Ascending aorta (tissue), 2 donors: ENCODE data around the gene SENP1. TPM values are rescaled to one million over a fixed set of nuclear protein-coding genes. Genes with fewer than 3 reads are reported as not detected.

ENCODE experiments used
- DNase-seq, 2 donors: peaks; one replicate each; pipeline ENCODE4 v3.0.0-alpha.2; 2019; ENCODE audit warnings: low spot score in 2 of 2
- H3K27ac ChIP-seq, 2 donors: fragments of 200-600 bp; sonication (generic); one replicate each; pipeline ENCODE4 v1.5.1; 2016 to 2017; ENCODE audit warnings: mild to moderate bottlenecking in 1 of 2
- H3K27me3 ChIP-seq: fragments of 200-600 bp; sonication (generic); one replicate; pipeline ENCODE4 v1.5.1; 2017
- H3K36me3 ChIP-seq, 2 donors: fragments of 200-600 bp; sonication (generic); one replicate each; pipeline ENCODE4 v1.5.1; 2016
- H3K4me1 ChIP-seq, 2 donors: fragments of 200-600 bp; sonication (generic); one replicate each; pipeline ENCODE4 v1.5.1; 2016 to 2017; ENCODE audit warnings: mild to moderate bottlenecking in 1 of 2
- H3K4me3 ChIP-seq, 2 donors: fragments of 200-600 bp; sonication (generic); one replicate each; pipeline ENCODE4 v1.5.1; 2016 to 2017; ENCODE audit warnings: mild to moderate bottlenecking in 1 of 2
- H3K9me3 ChIP-seq, 2 donors: fragments of 200-600 bp; sonication (generic); one replicate each; pipeline ENCODE4 v1.5.1; 2016
- intact Hi-C: fragments of 100-400 bp; cut with DNase I; formaldehyde crosslinking; loops from one replicate; pipeline ENCODE4 v1.15.1; 2023
- total RNA-seq: library from RNA; depleted of rRNA; stranded (reverse); fragments of >200 nt; gene quantifications from one replicate; pipeline ENCODE4 v1.1.0, GENCODE V29; 2016
- TF ChIP-seq, protein P1 (sequence below), 3 experiments: fragments of 200-600 bp in 2 of 3; fragments of 450-650 bp in 1 of 3; sonication (generic) in 2 of 3; IDR thresholded peaks; one replicate each; pipeline ENCODE4 v1.5.1; 2016 to 2019; ENCODE audit warnings: antibody characterized with exemption in 3 of 3, mild to moderate bottlenecking in 1 of 3, moderate library complexity in 1 of 3

The SENP1 gene
- 11.3 TPM for total RNA-seq

DNA sequence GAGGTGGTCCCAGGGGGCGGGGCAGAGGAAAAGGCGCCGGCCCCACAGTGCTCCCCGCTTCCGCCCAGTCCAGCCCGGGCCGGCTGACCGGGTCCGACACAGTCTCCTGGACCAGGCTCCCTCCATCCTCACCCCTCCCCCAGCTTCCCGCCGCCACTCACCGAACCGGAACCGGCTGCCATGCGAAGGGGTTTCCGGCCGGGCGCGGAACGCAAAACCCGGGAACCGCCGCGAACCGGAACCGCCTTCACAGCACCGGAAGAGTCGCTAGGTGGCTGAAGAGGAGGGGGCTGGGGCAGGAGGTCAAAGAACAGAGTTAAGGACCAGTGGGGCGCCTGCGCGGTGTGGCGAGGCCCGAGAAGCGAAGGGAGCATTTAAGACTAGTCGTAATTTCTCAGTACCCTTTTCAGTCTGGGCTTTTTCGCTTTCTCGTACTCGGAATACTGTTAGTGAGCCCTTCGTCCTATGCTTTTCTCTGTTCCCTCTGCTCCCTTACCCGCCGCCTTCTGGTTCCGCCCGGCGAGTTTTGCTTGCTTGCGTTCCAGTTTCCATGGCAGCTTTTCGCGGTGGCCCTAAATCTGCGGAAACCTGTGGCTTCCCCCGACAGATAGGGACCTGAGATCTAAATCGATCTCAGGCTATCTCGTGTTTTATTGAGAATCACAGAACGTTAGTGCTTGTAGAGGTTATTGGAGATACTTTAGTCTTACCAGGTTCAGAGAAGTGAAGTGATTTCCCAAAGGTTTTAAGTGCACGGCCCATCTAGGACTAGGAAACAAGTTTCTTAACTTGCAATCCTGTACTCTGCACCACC lies at the start of gene SENP1:
SENP1 (minus strand) TSS at position 213 of the 814 bp plus-strand sequence. CDS start 4,607 bp downstream, outside the sequence.
- intact Hi-C loops = loop anchor here (1.0 to 10.0 kb wide), 6 partner anchors 13 to 579 kb away; partner anchors contain the start of genes ASB8, KANSL2, PFKM and VDR
- H3K27me3 ChIP-seq = no peaks in the 10 kb centered on the region
- peak within 1 kb of the TSS; percentile 78 to 96 for H3K27ac ChIP-seq
- H3K36me3 ChIP-seq = no peaks in the 10 kb centered on the region
- TF ChIP-seq, protein P1, sequence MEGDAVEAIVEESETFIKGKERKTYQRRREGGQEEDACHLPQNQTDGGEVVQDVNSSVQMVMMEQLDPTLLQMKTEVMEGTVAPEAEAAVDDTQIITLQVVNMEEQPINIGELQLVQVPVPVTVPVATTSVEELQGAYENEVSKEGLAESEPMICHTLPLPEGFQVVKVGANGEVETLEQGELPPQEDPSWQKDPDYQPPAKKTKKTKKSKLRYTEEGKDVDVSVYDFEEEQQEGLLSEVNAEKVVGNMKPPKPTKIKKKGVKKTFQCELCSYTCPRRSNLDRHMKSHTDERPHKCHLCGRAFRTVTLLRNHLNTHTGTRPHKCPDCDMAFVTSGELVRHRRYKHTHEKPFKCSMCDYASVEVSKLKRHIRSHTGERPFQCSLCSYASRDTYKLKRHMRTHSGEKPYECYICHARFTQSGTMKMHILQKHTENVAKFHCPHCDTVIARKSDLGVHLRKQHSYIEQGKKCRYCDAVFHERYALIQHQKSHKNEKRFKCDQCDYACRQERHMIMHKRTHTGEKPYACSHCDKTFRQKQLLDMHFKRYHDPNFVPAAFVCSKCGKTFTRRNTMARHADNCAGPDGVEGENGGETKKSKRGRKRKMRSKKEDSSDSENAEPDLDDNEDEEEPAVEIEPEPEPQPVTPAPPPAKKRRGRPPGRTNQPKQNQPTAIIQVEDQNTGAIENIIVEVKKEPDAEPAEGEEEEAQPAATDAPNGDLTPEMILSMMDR (IDR thresholded peaks at IDR 0.05) = peak in 1 of 3 experiments; percentile 20
- DNase-seq = peak; percentile 31 to 92
- H3K9me3 ChIP-seq = no peaks in the 10 kb centered on the region
- peak within 1 kb of the TSS; percentile 83 to 93 for H3K4me3 ChIP-seq
- peaks cover 4 to 12% of the 10 kb centered on the region in 2 donors for H3K4me1 ChIP-seq

DNA sequence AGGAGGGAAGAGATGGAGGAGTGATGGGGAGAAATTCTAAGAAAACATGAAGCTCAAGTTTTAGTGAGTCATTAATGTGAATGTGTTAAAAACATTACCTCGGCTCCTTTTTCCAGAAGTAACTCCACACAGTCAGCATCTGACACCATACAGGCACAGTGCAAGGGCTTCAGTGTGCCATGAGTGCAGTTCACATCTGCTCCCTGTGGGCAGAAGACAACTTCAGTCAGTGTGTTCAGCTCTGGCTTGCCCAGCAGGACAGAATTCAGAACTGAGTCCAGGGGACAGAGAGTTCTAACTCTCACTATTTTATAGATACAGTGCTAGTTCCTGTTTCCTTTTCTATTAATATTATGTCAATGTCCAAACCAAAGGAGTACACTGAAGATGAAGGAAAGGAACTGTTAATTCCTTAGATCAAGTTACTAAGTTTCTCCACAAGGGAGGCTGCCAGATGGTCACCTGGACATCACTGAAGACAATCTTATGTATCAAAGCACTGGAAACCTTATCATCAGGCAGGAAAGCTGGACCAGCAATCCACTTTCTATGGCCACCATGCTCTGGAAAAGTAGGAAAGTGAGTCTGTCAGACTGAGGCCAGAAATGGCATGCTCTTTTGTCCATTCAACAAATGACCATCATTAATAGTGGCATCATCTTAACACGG lies 45.4 kb upstream of the SENP1 start:
- DNase-seq = no peak
- Histone ChIP-seq H3K4me3 (no peak overlapping the region), H3K9me3 (no peaks in the 10 kb centered on the region), H3K4me1 (peaks cover 0 to 4% of the 10 kb centered on the region in 2 donors), H3K36me3 (peaks cover 40 to 64% of the 10 kb centered on the region in 2 donors), H3K27ac (no peak overlapping the region), H3K27me3 (no peaks in the 10 kb centered on the region)
- intact Hi-C loops = loop anchor here (10.0 kb wide), 1 partner anchor 146 kb away; the partner anchor contains the start of gene COL2A1
- TF ChIP-seq, protein P1 (IDR thresholded peaks at IDR 0.05) = no peak

DNA sequence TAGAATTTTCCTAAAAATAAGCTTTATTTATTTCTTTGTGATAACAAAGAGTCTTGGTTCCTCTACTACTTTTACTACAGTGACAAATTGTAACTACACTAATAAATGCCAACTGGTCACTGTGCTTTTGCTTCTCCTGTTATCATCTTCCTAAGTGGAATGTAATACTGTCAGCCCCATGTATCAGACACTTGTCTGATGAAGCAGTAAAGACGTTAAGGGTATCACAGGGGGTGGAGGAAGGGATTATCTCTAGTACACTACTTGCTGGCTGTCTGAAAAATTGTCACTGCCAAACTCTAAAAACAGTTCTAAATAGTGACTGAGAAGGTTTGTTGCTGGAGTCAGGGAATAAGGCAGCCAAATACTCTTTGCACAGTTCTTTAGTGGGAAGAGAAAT lies 40.1 kb upstream of the SENP1 start:
- Histone ChIP-seq H3K9me3 (no peaks in the 10 kb centered on the region), H3K36me3 (peaks cover 75 to 92% of the 10 kb centered on the region in 2 donors), H3K27me3 (no peaks in the 10 kb centered on the region), H3K27ac (no peak overlapping the region), H3K4me1 (no peaks in the 10 kb centered on the region), H3K4me3 (no peak overlapping the region)
- TF ChIP-seq, protein P1 (IDR thresholded peaks at IDR 0.05) = no peak
- intact Hi-C loops = no loop called here
- no peak for DNase-seq

DNA sequence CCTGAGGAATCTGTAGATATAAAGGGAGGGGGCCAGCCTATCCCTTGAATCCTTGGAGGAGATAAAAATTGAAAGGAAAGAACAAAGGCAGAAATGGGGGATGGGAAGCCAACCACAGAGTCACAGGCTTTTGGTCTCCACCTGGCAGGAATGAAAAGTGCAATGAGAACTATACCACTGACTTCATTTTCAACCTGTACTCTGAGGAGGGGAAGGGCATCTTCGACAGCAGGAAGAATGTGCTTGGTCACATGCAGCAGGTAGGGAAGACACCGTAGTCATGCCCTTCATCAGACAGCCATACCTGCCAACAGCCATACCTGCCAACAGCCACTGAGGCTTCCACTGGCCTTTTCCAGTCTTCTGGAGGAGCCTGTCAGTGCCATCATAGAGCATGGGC lies 38.0 kb upstream of the SENP1 start:
- Histone ChIP-seq H3K4me3 (no peak overlapping the region), H3K9me3 (no peaks in the 10 kb centered on the region), H3K36me3 (peaks cover 73 to 89% of the 10 kb centered on the region in 2 donors), H3K4me1 (no peaks in the 10 kb centered on the region), H3K27ac (no peak overlapping the region), H3K27me3 (no peaks in the 10 kb centered on the region)
- TF ChIP-seq, protein P1 (IDR thresholded peaks at IDR 0.05) = no peak
- intact Hi-C loops = no loop called here
- DNase-seq = no peak

DNA sequence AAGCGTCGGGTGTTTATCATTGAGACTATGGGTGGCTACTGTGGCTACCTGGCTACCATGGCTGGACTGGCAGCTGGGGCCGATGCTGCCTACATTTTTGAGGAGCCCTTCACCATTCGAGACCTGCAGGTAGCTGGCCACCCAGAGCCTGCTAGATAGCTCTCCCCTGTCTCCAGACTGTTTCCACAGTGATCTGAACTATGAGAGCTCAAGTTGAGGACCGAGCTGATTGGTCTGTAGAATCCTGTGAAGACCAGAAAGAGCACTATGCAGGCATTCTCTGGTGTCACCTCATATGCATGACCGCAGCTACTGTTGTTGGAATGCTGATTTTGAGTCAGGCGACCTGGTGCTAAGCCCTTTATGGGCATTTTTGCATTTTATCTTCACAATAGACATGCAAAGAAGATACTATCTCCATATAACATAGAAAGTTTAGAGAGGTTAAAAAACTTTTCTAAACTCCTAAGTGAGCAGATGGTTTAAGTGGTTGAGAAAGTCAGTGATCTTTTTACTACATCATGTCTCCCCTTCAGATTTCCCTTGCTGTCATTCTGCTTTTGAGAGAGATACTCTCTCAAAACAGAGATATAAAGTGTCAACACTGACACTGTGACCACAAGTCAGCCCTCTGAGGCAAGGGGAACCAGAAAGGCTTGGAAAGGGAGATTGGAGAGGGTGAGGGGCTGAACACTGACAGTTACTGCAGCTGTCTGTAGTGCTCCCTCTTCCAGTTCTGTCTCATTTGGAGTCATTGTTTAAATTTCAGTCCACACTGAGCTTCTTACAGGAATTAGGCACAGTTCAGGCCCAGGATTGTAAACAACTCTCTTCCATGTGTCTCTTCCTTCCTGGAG lies 37.2 kb upstream of the SENP1 start:
- TF ChIP-seq, protein P1 (IDR thresholded peaks at IDR 0.05) = no peak
- no peaks in the 10 kb centered on the region for H3K4me1 ChIP-seq
- peaks cover 68 to 89% of the 10 kb centered on the region in 2 donors for H3K36me3 ChIP-seq
- H3K27me3 ChIP-seq = no peaks in the 10 kb centered on the region
- no peak overlapping the region for H3K27ac ChIP-seq
- no peak overlapping the region for H3K4me3 ChIP-seq
- intact Hi-C loops = no loop called here
- no peaks in the 10 kb centered on the region for H3K9me3 ChIP-seq
- DNase-seq = no peak
